Prostate gland (tissue), 2 donors: ENCODE measurements around the gene KRTAP12-1. TPM values are rescaled to one million over a fixed set of nuclear protein-coding genes. Genes with fewer than 3 reads are reported as not detected.
"Not testable (repeated sequence)": the region's sequence is repeated elsewhere in the genome, so short reads cannot be mapped to it uniquely, and the experiment has no call there.

Experiments used
- DNase-seq: peaks from one replicate; pipeline ENCODE4 v3.0.0-alpha.2; 2019; ENCODE audit warnings: low spot score
- H3K27ac ChIP-seq, 2 donors: fragments of 200-600 bp; sonication (generic); 2 replicates each; pipeline ENCODE4 v1.5.1; 2017 to 2019
- H3K27me3 ChIP-seq: fragments of 200-600 bp; sonication (generic); replicated peaks from 2 replicates; pipeline ENCODE4 v1.5.1; 2019; ENCODE audit not compliant: insufficient read depth
- H3K36me3 ChIP-seq, 2 donors: fragments of 200-600 bp; sonication (generic); 1 replicate in 1 of 2; 2 replicates in 1 of 2; pipeline versions ENCODE4 v1.5.1 to v1.8.1; 2017 to 2019
- H3K4me1 ChIP-seq: fragments of 200-600 bp; sonication (generic); replicated peaks from 2 replicates; pipeline ENCODE4 v1.5.1; 2019
- H3K4me3 ChIP-seq, 2 donors: fragments of 200-600 bp; sonication (generic); 2 replicates each; pipeline ENCODE4 v1.5.1; 2017 to 2019
- H3K9me3 ChIP-seq: fragments of 200-600 bp; sonication (generic); 2 replicates; pipeline ENCODE4 v1.5.1; 2017
- CTCF ChIP-seq, 4 experiments: fragments of 200-600 bp in 2 of 4; fragments of 450-650 bp in 2 of 4; sonication (generic) in 2 of 4; IDR thresholded peaks; 1 replicate in 3 of 4; 2 replicates in 1 of 4; pipeline ENCODE4 v1.5.1; 2016 to 2019; ENCODE audit warnings: antibody characterized with exemption in 4 of 4, mild to moderate bottlenecking in 2 of 4, moderate library complexity in 2 of 4
- POLR2A ChIP-seq: fragments of 450-650 bp; IDR thresholded peaks from one replicate; pipeline ENCODE4 v1.6.1; 2016; ENCODE audit warnings: antibody characterized with exemption, mild to moderate bottlenecking
- POLR2AphosphoS5 ChIP-seq: sonication (generic); formaldehyde crosslinking; IDR thresholded peaks from one replicate; pipeline ENCODE4 v1.6.1; 2017; ENCODE audit warnings: antibody characterized with exemption
- WGBS: methylation state at CpG from one replicate; pipeline ENCODE4 v1.1.5; 2018; 5-methylcytosine and 5-hydroxymethylcytosine counted together
- intact Hi-C: fragments of 100-400 bp; cut with DNase I; formaldehyde crosslinking; loops from one replicate; pipeline ENCODE4 v1.14.2; 2022
- total RNA-seq, 2 donors: library from RNA; depleted of rRNA; stranded (reverse); fragments of >200 nt; gene quantifications; one replicate each; pipeline ENCODE4 v1.1.0, GENCODE V29; 2016

The KRTAP12-1 gene
- total RNA-seq, 2 donors from 2014 or later = not detected

- H3K4me3 ChIP-seq = no peak overlapping the region
- H3K4me1 ChIP-seq = no peaks in the 10 kb centered on the region
- H3K27ac ChIP-seq = no peak overlapping the region
- intact Hi-C loops = no loop called here
- no peaks in the 10 kb centered on the region for H3K36me3 ChIP-seq
- DNase-seq = no peak
- H3K27me3 ChIP-seq = no peaks in the 10 kb centered on the region
- H3K9me3 ChIP-seq = no peaks in the 10 kb centered on the region
- no peak for TF ChIP-seq POLR2AphosphoS5
- no peak for TF ChIP-seq CTCF (IDR thresholded peaks at IDR 0.05)
- TF ChIP-seq POLR2A = no peak
- 74% methylated on average over 1 of the region's 1 CpG for WGBS
Measured at GRCh38 chr21:44667612-44668011, 14.4 kb downstream of the KRTAP12-1 start.

GRCh38 chr21:44666401-44667320, 15.3 kb downstream of the KRTAP12-1 start, which contains the start of gene KRTAP12-2:
Gene KRTAP12-2 (minus strand): TSS chr21:44666927. CDS start chr21:44666886, 41 bp downstream.
- intact Hi-C loops = no loop called here
- DNase-seq = no peak
- H3K27me3 ChIP-seq = no peaks in the 10 kb centered on the region
- WGBS = 60% methylated on average over 17 of the region's 19 CpGs
- H3K4me1 ChIP-seq = no peaks in the 10 kb centered on the region
- H3K9me3 ChIP-seq = no peaks in the 10 kb centered on the region
- TF ChIP-seq CTCF (IDR thresholded peaks at IDR 0.05) (no peak), POLR2A (no peak), POLR2AphosphoS5 (no peak)
- H3K4me3 ChIP-seq = no peak within 1 kb of the TSS
- no peaks in the 10 kb centered on the region for H3K36me3 ChIP-seq
- no peak within 1 kb of the TSS for H3K27ac ChIP-seq

GRCh38 chr21:44664691-44665090, 17.3 kb downstream of the KRTAP12-1 start:
- Histone ChIP-seq H3K4me1 (no peaks in the 10 kb centered on the region), H3K9me3 (no peaks in the 10 kb centered on the region), H3K27ac (no peak overlapping the region), H3K4me3 (no peak overlapping the region), H3K36me3 (no peaks in the 10 kb centered on the region), H3K27me3 (no peaks in the 10 kb centered on the region)
- TF ChIP-seq POLR2A (no peak), CTCF (IDR thresholded peaks at IDR 0.05) (no peak), POLR2AphosphoS5 (no peak)
- WGBS = 82% methylated on average over 5 of the region's 5 CpGs
- intact Hi-C loops = no loop called here
- DNase-seq = no peak

- not testable (repeated sequence) for DNase-seq
Measured at GRCh38 chr21:44661567-44661966, 20.4 kb downstream of the KRTAP12-1 start.

GRCh38 chr21:44658913-44659595, 22.9 kb downstream of the KRTAP12-1 start:
- Histone ChIP-seq H3K27me3 (no peaks in the 10 kb centered on the region), H3K4me1 (no peaks in the 10 kb centered on the region), H3K27ac (no peak overlapping the region), H3K4me3 (no peak overlapping the region), H3K36me3 (no peaks in the 10 kb centered on the region), H3K9me3 (no peaks in the 10 kb centered on the region)
- intact Hi-C loops = no loop called here
- DNase-seq = no peak
- WGBS = 60% methylated on average over 11 of the region's 11 CpGs
- TF ChIP-seq CTCF (IDR thresholded peaks at IDR 0.05) (no peak), POLR2AphosphoS5 (no peak), POLR2A (no peak)

More at GRCh38 chr21:44661567-44661966, 20.4 kb downstream of the KRTAP12-1 start:
- H3K36me3 ChIP-seq, intact Hi-C loops, H3K27me3 ChIP-seq, H3K27ac ChIP-seq, H3K9me3 ChIP-seq, H3K4me1 ChIP-seq, H3K4me3 ChIP-seq: not testable (repeated sequence)
- 63% methylated on average over 7 of the region's 7 CpGs for WGBS
